K562 (cell line): Measurements from ENCODE around the gene LRFN2.

Experiments
- CTCF ChIP-seq, 3 experiments: IDR thresholded peaks in 2 of 3; conservative IDR thresholded peaks in 1 of 3; 2 replicates each; pipeline ENCODE4 v1.5.1; 2011 to 2012; ENCODE audit warnings: low read length in 3 of 3, mild to moderate bottlenecking in 3 of 3, control low read depth in 2 of 3, improper control_type of control experiment in 1 of 3, inconsistent platforms in 1 of 3, low read depth in 1 of 3, mixed read lengths in 1 of 3, moderate library complexity in 1 of 3; ENCODE audit not compliant: insufficient read depth in 2 of 3
- GABPA ChIP-seq: fragments of 200-800 bp; sonication (Bioruptor generic); conservative IDR thresholded peaks from 2 replicates; pipeline ENCODE4 v1.6.1; 2016; ENCODE audit warnings: low read depth, missing genetic modification characterization, missing compliant biosample characterization
- POLR2A ChIP-seq: fragments of 450-650 bp; conservative IDR thresholded peaks from 2 replicates; pipeline ENCODE4 v1.6.1; 2016
- RBM15 ChIP-seq: fragments of 200-400 bp; formaldehyde crosslinking; IDR thresholded peaks from 2 replicates; pipeline ENCODE4 v1.6.1; 2018; ENCODE audit warnings: mild to moderate bottlenecking, low read length, moderate library complexity; ENCODE audit not compliant: insufficient read depth

- TF ChIP-seq CTCF (IDR thresholded peaks at IDR 0.05 in 2 of 3, conservative IDR thresholded peaks at IDR 0.05 in 1 of 3; ENCODE audit: insufficient read depth in 2 of 3, low read depth in 1 of 3, low read length in 3 of 3), result no peak
- no peak for TF ChIP-seq RBM15
- TF ChIP-seq GABPA, result no peak
- no peak for TF ChIP-seq POLR2A
Measured at GRCh38 chr6:40486576-40486975, 100.6 kb downstream of the LRFN2 start.
